ENCODE measurements around the gene ABHD5. TPM values are rescaled to one million over a fixed set of nuclear protein-coding genes. Genes with fewer than 3 reads are reported as not detected.
A peak's percentile ranks its signal among the peaks of the same experiment; 100 is the strongest.

ABHD5 gene
- total RNA-seq, 1 donor from 2014 or later: 8.1 TPM

DNA sequence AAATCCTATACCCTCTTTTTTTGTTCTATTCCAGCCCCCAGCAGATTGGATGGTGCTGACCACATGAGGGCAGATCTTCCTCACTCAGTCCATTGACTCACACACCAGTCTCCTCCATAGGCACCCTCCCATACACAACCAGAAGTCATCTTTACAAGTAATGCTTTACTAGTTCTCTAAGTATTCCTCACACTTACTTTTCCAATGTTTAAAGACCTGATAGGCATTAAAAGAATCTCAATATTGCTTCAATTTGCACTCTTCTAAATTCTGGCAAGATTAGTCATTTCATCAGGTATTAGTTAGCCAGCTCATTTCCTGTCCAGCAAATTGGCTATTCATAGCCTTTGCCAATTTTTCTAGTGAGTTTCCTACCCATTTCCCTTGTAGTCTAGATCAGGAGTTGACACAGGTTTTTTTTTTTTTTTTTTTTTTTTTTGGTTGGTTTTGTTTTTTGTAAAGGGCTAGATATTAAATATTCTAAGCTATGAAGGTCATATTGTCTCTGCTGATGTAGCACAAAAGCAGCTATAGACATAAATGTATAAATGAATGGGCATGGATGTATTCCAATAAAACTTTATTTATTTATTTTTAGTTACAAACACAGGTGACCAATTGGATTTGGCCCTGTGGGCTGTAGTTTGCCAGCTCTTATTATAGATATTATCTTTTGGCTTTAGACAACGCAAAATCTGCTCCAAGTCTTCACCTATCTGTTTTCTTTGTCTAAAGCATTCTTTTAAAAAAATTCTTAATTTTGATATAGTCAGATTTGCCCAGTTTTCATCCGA is 76.1 kb downstream of the ABHD5 start:
- TF ChIP-seq, protein P1, sequence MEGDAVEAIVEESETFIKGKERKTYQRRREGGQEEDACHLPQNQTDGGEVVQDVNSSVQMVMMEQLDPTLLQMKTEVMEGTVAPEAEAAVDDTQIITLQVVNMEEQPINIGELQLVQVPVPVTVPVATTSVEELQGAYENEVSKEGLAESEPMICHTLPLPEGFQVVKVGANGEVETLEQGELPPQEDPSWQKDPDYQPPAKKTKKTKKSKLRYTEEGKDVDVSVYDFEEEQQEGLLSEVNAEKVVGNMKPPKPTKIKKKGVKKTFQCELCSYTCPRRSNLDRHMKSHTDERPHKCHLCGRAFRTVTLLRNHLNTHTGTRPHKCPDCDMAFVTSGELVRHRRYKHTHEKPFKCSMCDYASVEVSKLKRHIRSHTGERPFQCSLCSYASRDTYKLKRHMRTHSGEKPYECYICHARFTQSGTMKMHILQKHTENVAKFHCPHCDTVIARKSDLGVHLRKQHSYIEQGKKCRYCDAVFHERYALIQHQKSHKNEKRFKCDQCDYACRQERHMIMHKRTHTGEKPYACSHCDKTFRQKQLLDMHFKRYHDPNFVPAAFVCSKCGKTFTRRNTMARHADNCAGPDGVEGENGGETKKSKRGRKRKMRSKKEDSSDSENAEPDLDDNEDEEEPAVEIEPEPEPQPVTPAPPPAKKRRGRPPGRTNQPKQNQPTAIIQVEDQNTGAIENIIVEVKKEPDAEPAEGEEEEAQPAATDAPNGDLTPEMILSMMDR (IDR thresholded peaks at IDR 0.05; ENCODE audit: partially characterized antibody, unreplicated experiment): no peak
- Mint-ChIP-seq H3K27me3 (ENCODE audit: unreplicated experiment) (no peaks in the 10 kb centered on the region), H3K4me3 (ENCODE audit: unreplicated experiment) (no peak overlapping the region), H3K36me3 (ENCODE audit: unreplicated experiment) (no peaks in the 10 kb centered on the region), H3K27ac (ENCODE audit: unreplicated experiment) (no peak overlapping the region), H3K4me1 (ENCODE audit: low read depth, unreplicated experiment) (peaks cover 8% of the 10 kb centered on the region), H3K9me3 (ENCODE audit: unreplicated experiment) (no peaks in the 10 kb centered on the region)
- DNase-seq: no peak

- TF ChIP-seq, protein P1 (IDR thresholded peaks at IDR 0.05; ENCODE audit: partially characterized antibody, unreplicated experiment): no peak
- Mint-ChIP-seq H3K27me3 (ENCODE audit: unreplicated experiment) (no peaks in the 10 kb centered on the region), H3K36me3 (ENCODE audit: unreplicated experiment) (no peaks in the 10 kb centered on the region), H3K27ac (ENCODE audit: unreplicated experiment) (no peak overlapping the region), H3K9me3 (ENCODE audit: unreplicated experiment) (no peaks in the 10 kb centered on the region), H3K4me1 (ENCODE audit: low read depth, unreplicated experiment) (peaks cover 8% of the 10 kb centered on the region), H3K4me3 (ENCODE audit: unreplicated experiment) (no peak overlapping the region)
- DNase-seq: no peak
Observed at GRCh38 chr3:43768381-43768973, 77.7 kb downstream of the ABHD5 start.

GRCh38 chr3:43769097-43769884 is 78.6 kb downstream of the ABHD5 start:
- no peaks in the 10 kb centered on the region for H3K27me3 Mint-ChIP-seq (ENCODE audit: unreplicated experiment)
- no peak overlapping the region for H3K27ac Mint-ChIP-seq (ENCODE audit: unreplicated experiment)
- TF ChIP-seq, protein P1 (IDR thresholded peaks at IDR 0.05; ENCODE audit: partially characterized antibody, unreplicated experiment): peak; percentile 98
- peak overlapping the region; percentile 45 for H3K4me3 Mint-ChIP-seq (ENCODE audit: unreplicated experiment)
- peak; percentile 92 for DNase-seq
- peaks cover 8% of the 10 kb centered on the region for H3K4me1 Mint-ChIP-seq (ENCODE audit: low read depth, unreplicated experiment)
- H3K9me3 Mint-ChIP-seq (ENCODE audit: unreplicated experiment): no peaks in the 10 kb centered on the region
- no peaks in the 10 kb centered on the region for H3K36me3 Mint-ChIP-seq (ENCODE audit: unreplicated experiment)

- Mint-ChIP-seq H3K4me1 (ENCODE audit: low read depth, unreplicated experiment) (peaks cover 8% of the 10 kb centered on the region), H3K4me3 (ENCODE audit: unreplicated experiment) (peak overlapping the region; percentile 45), H3K27ac (ENCODE audit: unreplicated experiment) (no peak overlapping the region), H3K9me3 (ENCODE audit: unreplicated experiment) (no peaks in the 10 kb centered on the region), H3K36me3 (ENCODE audit: unreplicated experiment) (no peaks in the 10 kb centered on the region), H3K27me3 (ENCODE audit: unreplicated experiment) (no peaks in the 10 kb centered on the region)
- TF ChIP-seq, protein P1 (IDR thresholded peaks at IDR 0.05; ENCODE audit: partially characterized antibody, unreplicated experiment): no peak
- no peak for DNase-seq
Observed at GRCh38 chr3:43769885-43770425, 79.2 kb downstream of the ABHD5 start.

Measured in glutamatergic neuron (in vitro differentiated cells).